Left renal pelvis (tissue), 4 donors: ENCODE data around the gene TMEM125. TPM values are rescaled to one million over a fixed set of nuclear protein-coding genes. Genes with fewer than 3 reads are reported as not detected.

Experiments
- DNase-seq, 4 donors: peaks; one replicate each; pipeline ENCODE4 v3.0.0-alpha.2; 2013; ENCODE audit warnings: low read depth in 4 of 4, low spot score in 3 of 4
- polyA plus RNA-seq, 4 donors: library from polyadenylated mRNA; unstranded; fragments of 120-200 nt; gene quantifications; one replicate each; pipeline ENCODE4 v1.2.1, GENCODE V29; 2013; ENCODE audit not compliant: insufficient read length in 4 of 4

The TMEM125 gene
- polyA plus RNA-seq, 4 donors: 0.66 to 19.1 (median 13.1) TPM

DNA sequence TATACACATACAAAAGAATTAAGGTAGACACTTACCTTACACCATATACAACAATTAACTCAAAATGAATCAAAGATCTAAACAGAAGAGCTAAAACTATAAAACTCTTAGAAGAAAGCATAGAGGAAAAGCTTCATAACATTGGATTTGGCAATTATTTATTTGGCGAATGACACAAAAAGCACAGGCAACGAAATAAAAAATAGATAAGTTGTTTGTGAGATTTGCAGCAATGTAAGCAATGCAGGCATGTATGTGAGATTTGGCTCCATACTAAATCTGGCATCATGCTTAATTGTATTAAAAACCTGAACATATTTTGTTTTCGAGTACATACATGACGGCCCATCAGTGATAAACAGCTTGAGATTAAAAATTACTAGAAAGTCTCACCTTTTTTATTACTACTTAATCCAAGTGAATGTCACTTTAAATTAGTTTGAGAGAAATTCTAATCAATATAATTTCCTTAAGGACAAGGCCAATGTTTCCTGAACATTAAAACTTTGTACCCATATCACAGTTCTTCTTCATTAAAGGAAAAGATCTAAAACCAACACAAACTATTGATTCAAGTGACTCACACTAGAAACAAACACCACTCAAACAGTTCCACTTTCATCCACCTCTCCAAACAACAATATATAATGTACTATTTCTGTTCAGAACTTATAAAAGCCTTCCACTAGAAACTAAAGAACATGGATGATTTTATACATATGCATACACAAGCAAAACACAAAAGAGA lies 23.1 kb upstream of the TMEM125 start:
- DNase-seq: no peak

DNA sequence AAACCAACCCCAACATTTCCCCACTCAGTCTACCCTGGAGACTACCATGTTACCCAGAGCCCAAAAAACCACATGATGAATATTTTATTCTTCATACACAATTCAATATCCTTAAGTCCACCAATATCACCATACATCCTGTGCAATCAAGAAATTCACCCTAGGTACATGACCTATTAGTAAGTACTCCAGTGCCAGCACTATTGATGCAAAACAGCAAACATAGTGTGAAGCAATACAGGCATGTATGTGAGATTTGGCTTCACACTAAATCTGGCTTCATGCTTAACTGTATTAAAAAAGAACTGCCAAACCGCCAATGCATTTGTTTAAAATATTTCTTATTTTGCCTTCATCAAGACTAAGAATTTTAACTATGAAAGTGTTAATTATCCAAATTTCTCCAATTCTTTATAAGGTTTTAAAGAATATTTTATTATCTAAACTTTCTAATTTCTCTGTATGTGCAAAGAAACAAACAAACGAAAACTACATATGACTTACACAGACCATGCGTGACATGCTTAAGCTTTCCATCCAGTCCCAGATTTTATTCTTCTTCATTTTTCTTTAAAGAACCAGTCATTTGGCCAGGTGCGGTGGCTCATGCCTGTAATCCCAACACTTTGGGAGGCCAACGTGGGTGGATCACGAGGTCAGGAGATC lies 22.4 kb upstream of the TMEM125 start:
- no peak for DNase-seq

DNA sequence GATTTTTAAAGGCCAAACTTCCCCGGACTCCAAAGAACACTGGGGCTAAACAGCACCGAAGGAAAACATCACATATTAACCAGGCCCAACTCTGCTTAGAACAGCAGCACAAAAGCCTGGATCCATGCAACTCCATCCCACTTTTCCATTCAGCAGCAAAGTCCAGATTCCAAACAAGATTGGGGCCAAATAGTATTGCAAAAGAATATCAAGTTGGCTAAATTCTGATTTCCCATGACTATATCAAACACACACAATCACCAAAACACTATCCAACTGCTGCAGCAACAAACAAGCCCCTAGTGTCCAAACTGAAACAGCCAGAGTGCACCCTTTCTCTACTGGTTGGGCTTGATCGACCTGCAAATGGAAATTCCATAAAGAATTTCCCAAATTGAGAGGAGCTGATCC lies 19.4 kb upstream of the TMEM125 start:
- no peak for DNase-seq

DNA sequence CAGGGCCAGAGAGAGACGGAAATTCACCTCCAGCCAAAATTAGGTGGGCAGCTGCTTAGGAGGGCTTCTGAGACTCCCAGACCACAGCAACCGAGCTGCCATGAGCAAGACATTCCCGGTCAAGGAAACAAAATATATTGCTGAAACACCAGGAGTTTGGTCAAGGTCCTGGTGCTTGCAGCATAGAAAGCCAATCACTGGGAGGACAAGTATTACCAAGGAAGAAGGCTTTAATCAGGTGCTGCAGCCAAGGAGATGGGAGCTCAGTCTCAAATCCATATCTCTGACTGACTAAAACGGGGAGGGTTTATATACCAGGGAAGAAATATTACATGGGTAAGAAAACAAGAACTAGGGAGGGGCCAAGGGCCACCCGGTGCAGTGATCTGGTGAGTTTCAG lies 18.8 kb upstream of the TMEM125 start:
- no peak for DNase-seq

DNA sequence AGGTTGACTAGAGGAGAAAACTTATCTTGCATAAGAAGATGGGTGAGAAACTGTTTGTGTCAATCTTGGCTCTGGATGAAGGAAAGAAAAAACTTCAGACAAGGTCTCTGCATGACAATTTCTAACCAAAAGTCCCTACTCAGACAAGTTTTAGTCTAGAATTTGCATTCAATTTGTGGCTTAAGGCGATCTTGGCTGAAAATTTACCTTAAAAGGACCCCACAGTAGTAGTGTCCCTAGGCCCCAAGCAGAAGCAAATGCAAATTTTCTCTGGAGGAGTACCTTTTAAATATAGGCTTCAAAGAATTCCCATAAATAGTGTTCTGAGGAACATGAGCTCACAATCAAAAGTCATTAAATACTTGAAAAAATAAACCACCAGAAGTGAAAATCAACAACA lies 17.6 kb upstream of the TMEM125 start:
- no peak for DNase-seq

DNA sequence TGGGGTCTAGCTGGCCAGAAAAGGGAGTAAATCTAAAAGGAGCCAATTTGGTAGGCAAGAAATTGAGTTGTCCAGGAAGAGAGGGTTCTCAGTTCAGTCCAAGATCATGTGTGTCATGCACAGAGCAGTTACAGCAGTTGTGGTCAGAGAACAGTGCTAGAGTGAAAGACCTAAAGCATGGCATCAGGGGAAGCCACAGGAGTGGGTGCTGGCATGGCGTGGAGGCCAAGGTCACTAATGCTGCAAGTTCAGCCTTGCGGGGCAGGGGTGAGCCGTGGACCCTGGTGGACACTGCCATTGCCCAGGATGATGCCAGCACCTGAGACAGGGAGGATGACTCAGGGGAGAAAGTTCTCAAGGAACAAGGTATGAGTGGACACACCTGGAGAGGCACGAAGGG lies 16.6 kb upstream of the TMEM125 start:
- no peak for DNase-seq

DNA sequence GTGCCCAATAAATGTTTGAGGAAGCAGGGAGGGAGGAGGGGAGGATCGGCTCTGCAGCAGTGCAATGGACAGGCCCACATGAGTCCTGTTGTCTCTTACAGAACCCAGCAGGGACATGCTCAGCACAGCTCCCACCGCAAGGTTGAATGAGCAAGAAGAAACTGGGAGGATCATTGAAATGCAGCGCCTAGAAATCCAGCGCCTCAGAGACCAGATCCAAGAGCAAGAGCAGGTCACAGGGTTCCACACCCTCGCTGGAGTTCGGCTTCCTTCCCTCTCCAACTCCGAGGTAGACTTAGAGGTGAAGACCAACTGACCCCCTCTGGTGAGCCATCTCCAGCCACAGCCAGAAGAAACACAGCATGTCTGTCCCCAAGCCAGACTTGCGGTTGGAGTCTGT lies 15.9 kb upstream of the TMEM125 start:
- DNase-seq: no peak

DNA sequence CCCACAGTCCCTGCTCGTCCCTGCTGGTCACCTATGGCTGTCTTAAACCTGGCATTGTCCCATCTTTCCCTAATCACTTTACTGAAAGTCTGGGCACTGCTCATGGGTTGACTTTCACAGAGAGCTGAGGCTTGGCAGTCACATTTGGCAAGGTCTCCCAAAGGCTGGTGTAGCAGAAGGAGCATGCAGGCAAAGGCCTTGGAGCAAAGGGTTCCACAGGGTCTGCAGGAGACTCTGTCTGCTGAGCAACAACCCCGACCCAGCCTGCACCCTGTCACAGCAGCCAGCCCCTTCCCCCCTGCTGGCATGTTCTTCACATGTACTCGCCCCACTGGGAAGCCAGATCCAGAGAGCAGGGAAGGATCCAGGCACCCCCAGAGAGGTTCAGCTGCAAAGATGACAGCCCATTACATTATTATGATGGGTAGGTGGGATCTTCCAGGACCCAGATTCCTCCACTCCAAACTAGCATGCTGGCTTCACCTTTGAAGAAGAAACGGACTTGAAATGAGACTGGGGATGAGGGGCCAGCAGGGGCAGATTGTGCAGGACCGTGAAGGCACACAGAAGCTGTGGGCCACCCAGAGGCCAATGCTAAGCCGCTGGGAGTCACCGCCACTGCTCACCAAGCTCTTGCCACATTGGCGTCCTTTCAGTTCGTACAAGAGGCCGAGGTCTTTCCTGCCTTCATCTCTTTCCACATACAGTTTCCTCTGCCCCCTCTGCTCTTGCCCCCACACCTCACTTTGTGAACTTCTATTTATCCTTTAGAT lies 14.2 kb upstream of the TMEM125 start:
- no peak for DNase-seq

DNA sequence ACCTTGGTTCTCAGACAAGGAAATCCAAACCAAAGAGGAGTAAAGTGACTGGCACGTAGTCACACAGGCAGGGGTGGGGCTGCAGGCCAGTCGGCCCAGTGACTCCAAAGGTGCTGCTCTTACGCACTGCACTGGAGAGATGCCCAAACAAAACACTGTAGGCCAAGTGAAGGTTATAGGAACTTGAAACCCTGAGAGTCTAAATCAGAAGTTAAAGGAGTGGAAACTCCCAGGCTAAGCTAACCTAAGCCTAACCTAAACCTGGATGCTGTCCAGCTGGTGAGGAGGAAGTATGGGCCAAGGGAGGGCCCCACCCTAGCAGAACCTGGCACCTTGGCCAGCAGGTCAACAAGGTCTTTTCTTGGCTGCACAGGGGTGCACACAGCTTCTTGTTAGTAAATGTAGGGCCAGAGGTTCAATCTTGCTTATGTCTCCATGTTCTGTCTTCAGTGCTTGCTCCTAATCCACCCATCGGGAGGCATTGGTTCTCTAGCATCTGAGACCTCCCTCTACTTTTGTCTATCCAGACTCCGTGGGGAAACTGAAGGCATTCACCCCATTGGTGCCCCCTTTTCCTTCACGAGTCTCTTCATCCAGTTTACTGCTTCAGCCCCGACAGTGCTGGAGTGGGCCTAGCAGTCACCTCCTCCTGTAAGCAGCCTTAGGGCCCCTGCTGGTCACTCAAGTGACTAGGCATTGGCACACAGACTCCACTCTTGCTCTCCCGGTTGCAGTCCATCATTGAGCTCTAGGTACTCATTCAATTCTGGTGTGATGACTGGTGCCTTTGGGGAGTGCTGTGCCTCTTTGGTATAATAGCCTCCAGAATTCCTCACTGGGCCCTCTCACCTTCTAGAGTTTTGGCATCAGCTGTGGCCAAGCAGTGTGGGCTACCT lies 12.9 kb upstream of the TMEM125 start:
- no peak for DNase-seq

DNA sequence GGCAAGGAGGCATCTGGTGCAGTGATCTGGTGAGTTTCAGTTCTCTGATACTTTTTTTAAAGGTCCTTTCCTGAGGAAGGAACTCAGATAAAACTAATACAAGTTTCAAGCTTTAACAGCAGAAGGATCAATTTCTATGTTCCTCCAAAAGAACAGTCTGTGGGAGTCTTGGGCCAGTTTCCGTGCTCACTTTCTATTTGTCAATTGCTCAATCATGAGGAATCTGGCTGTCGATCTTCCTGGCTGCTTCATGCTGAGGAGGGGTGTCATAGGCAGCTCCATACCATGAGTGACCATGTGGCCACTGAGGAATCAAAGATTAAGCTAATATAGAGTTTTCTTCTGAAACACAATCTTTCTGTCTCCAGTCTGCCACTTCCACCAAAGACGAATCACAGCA lies 11.4 kb upstream of the TMEM125 start:
- no peak for DNase-seq

DNA sequence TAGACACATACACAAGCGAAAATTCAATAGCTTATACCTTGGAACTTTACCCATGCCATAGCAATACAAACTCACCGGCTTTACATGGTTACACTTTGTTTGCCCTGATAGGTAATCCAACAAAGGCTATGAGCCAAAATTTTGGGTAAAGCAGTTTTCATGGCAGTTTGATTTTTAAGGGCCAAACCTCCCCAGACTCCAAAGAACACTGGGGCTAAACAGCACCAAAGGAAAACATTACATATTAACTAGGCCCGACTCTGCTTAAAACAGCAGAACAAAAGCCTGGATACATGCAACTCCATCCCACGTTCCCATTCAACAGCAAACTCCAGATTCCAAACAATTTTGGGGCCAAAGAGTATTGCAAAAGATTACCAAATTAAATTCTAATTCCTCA lies 4.4 kb upstream of the TMEM125 start:
- no peak for DNase-seq

DNA sequence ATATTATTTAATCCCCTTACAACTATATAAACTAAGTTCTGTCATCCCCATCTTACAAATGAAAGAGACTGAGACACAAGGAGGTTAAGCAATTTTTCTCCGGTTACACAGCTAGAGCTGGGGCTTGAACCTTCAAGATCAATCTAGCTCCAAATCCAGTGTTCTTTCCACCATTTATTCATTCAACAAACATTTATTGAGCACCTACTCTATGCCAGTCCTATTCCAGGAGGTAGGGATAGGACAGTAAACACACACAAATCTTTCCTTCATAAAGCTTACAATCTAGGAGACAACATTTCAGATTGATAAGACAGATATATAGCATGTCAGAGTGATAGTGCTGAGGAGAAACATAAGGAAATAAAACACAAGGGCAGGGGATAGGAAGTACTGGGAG lies 2.9 kb upstream of the TMEM125 start:
- no peak for DNase-seq

DNA sequence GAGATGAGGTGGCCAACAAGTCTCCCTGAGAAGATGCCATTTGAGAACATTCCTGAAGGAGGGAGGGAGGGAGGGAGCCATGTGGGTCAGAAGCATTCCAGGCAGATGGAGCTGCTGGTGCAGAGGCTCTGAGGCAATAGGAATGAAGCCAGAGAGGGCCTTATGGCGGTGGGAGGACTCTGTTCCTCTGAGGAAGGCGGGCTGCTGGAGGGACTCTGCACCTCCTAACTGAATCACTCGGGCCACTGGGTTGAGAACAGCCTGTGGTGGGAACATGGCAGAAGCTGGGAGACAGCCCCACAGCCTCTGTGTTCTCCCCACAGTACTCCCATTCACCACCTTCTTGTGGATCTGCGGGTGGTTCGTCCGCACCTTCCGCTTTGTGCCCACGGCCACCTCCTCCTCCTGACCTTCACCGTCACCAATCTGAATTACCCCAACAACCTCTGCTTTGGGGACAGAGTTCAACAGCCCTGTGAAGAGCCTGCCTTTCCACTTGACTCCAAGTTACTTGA lies 2.4 kb upstream of the TMEM125 start:
- no peak for DNase-seq

DNA sequence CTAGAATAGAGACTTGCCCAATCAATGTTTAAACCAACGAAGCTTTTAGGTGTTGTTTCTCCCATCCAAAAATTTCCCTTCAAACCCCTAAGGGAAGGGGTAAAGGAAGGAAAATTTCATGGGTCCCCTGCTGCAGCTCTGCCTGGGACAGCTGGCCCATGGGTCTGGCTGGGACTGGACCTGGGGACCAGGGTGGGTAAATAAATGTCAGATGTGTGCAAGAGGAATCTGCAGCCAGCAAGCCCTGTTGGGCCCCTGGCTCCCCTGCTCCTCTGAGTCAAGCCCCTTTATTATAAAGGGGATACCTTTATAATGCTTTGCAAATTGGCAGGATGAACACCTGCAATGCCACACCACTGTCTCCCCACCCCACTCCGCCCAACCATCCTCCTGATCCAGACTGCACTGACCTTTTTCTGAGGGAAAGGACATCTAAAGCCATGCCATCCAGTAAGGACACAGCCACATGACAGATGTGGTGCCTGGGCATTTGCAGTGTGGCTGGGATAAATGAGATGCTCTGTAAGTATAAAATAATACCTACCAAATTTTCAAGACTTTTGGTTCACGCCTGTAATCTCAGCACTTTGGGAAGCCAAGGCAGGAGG lies 1.9 kb upstream of the TMEM125 start:
- DNase-seq: no peak

DNA sequence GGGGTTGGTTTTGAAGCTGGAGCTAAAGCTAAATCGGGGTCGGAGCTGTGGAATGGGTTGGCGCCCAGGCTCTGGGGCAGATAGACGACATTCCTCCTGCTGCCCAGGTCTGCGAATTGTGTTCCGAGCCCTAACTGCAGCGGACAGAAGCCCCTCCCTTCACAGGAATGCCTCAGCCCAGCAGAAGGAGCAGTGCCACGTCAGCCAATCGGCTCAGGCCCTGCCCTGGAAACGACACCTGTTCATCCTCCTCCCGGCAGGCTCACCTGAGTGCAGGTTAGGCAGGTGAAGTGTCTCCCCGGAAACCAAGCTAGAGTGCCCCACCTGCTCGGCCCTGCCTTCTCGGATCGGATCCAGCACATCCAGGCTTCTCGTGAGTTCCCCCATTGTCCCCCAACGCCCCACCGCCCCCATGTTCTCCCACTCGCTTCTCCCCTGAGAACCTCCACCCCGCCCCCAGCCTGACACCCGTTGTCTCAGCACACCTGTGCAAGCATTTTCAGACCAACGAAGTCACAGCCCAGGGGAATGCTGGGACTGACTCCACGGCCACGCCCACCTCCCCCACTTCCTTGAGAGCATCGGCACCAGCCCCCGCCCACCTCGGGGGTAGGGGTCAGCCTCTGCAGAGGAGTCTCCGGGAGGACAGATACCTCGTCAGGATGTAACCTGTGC lies 775 bp downstream of the TMEM125 start:
- DNase-seq: peak in 1 of 4 donors; percentile 49

DNA sequence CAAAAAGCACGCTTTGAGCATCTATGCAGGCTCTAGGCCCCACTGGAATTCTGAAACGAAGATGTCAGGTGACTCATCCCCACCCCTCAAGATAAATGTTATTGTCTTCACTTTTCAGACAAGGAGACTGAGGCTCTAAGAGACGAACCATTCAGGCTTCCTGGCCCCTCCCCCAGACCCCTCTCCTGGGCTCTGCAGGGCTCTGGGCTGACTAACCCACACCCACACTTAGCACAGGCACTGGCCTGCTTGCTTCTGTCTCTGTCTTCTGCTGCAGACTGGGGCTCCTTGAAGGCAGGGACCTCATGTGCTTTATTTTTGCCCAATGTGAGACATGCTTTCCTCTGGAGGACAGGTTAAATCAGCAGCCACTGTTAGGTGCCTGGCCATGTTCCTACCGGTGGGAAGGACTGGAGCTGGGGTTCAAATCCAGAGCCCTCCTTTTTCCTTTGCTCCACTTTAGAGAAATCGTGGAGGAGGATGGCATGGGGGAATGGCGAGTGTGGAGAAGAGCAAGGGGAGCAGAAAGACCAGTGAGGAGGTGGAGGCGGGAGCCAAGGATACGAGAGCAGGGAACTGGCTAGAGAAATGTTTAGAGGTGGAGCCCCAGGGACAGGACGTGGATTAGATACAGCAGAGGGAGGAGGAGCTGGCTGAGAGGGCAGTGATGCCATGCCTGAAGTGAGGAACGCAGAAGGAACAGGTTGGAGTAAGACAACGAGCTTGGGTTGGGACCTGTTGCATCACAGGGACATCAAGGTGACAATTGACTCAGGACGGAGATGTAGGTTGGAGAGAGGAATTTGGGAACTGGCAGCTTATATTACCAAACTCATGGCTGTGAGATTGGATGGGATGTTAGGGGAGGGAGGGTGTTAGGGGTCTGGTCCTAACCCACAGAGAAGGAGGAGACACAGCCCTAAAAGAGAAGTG lies 1.7 kb downstream of the TMEM125 start:
- DNase-seq: no peak

DNA sequence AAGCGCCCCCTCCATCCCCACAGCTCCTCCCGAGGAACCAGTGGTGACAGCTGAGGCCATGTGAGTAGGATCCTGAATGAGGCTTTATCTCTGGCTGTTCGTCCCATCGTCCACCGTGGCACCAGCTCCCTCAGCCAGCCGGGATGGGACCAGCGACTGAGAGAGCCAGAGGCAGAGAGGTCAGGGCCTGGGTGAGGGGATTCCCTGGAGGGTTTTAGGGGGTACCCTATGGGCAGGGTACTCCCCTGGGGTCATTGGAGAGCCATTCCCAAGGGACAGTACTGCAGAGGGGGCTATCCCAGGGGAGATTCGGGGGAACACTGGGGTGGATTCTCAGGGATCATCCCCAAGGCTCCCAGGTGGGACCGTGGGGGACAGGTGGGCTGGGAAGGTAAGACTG lies 2.4 kb downstream of the TMEM125 start:
- DNase-seq: no peak
